Right lobe of liver (tissue), 6 donors: ENCODE measurements around the gene B4GAT1. TPM values are rescaled to one million over a fixed set of nuclear protein-coding genes. Genes with fewer than 3 reads are reported as not detected.

Experiments
- ATAC-seq, 4 donors: fragments of 200-7000 bp; cut with Tn5 transposase; one replicate each; pipeline ENCODE4 v1.9.1; 2020; ENCODE audit warnings: mild to moderate bottlenecking in 4 of 4, moderate library complexity in 4 of 4
- DNase-seq, 3 donors: peaks; one replicate each; pipeline ENCODE4 v3.0.0-alpha.2; 2020
- H3K27ac ChIP-seq, 3 donors: fragments of 200-600 bp; one replicate each; pipeline ENCODE4 v1.8.0; 2022
- H3K27me3 ChIP-seq, 2 donors: fragments of 200-600 bp; one replicate each; pipeline ENCODE4 v1.8.0; 2022
- H3K36me3 ChIP-seq, 4 donors: fragments of 200-600 bp; sonication (generic) in 1 of 4; one replicate each; pipeline versions ENCODE4 v1.5.1 to v1.8.0; 2017 to 2022; ENCODE audit warnings: control low read depth in 1 of 4
- H3K4me1 ChIP-seq, 4 donors: fragments of 200-600 bp; sonication (generic) in 1 of 4; one replicate each; pipeline versions ENCODE4 v1.5.1 to v1.8.0; 2017 to 2022; ENCODE audit warnings: control low read depth in 1 of 4
- H3K4me3 ChIP-seq, 3 donors: fragments of 200-600 bp; one replicate each; pipeline ENCODE4 v1.8.0; 2022
- H3K9me3 ChIP-seq, 4 donors: fragments of 200-600 bp; sonication (generic) in 1 of 4; one replicate each; pipeline versions ENCODE4 v1.5.1 to v1.8.0; 2017 to 2022; ENCODE audit warnings: control low read depth in 1 of 4
- CTCF ChIP-seq, 4 donors: fragments of 200-600 bp in 3 of 4; fragments of 450-650 bp in 1 of 4; IDR thresholded peaks; one replicate each; pipeline versions ENCODE4 v1.5.1 to v1.8.0; 2016 to 2022; ENCODE audit warnings: antibody characterized with exemption in 4 of 4, mild to moderate bottlenecking in 2 of 4
- POLR2A ChIP-seq: fragments of 450-650 bp; IDR thresholded peaks from one replicate; pipeline ENCODE4 v1.6.1; 2017; ENCODE audit warnings: antibody characterized with exemption, mild to moderate bottlenecking
- WGBS: methylation state at CpG from one replicate; pipeline ENCODE4 v1.1.6; 2018; ENCODE audit warnings: low coverage, low lambda C conversion rate; ENCODE audit not compliant: insufficient coverage; ENCODE audit errors: missing lambda C conversion rate; 5-methylcytosine and 5-hydroxymethylcytosine counted together
- intact Hi-C, 2 donors: fragments of 100-400 bp; cut with DNase I; formaldehyde crosslinking; loops; one replicate each; pipeline versions ENCODE4 v1.11.2 to v1.14.1; 2022
- total RNA-seq, 6 experiments: library from RNA; depleted of rRNA in 2 of 6; stranded (reverse); fragments of >200 nt in 2 of 6; fragmentation: NEBNext Ultra II Directional in 3 of 6; extraction: Animal tissue kit (Norgen Biotek cat#: 25700) in 3 of 6; gene quantifications; one replicate each; pipeline versions ENCODE4 v1.1.0 to v1.2.4, GENCODE V29; 2016 to 2023
- donor health status: DM: no; HTN: yes; CAD: no.
- donor health status: DM: no; HTN: no; CAD: no.
- donor health status: DM: no; HTN: no; CAD: no.
- donor health status: DM: no; HTN: yes; CAD: no.
- donor health status: DM: no; HTN: yes; CAD: no.

B4GAT1 gene
- total RNA-seq, 6 experiments from 2014 or later, result 6.3 to 25.4 (median 15.6) TPM

DNA sequence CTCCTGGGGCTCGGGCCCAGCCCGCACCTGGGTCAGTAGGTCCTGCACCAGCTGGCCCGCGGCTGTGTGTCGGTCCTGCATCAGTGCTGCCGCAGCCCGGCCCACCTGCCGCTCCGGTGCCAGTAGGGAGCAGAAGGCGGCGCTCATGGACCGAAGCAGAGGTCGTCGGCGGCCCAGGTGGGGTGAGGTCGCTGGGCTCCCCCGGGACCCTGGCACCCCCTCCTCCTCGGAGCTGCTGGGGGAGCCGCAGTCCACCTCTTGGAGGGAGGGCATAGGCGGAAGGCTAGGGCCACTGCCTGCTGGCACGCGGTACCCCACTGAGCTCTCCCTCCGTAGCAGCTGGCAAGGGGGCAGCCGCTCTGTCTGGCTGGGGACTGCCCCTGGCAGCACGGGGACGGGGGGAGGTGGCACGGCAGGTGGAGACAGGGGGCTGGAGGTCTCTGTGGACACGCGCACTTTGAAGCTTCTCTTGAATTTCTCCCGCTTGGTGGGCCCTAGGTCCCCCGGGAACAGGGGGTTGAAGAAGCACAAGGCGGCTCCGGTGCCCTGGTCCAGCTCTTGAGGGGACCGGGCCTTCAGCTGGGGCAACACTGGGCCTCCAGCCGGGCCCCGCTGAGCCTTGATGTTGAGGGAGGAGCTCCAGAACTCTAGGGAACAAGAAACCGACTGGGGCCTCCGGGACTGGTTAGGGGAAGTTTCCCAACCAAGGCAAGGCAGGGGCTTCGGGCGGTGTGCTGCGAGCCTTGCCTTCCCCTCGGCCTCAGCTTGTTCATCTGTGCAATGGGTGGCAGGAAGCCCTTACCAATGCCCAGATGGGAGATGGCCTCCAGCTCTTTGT, 12.6 kb downstream of the B4GAT1 start:
- Histone ChIP-seq H3K9me3 (no peaks in the 10 kb centered on the region), H3K4me3 (no peak overlapping the region), H3K36me3 (peaks cover 0 to 7% (median 0%) of the 10 kb centered on the region in 4 donors), H3K4me1 (peaks cover 0 to 9% (median 2%) of the 10 kb centered on the region in 4 donors), H3K27ac (no peak overlapping the region), H3K27me3 (no peaks in the 10 kb centered on the region)
- peak in 1 of 3 donors; percentile 51 for DNase-seq
- ATAC-seq, result no peak
- WGBS, result 53% methylated on average over 7 of the region's 42 CpGs
- no peak for TF ChIP-seq CTCF (IDR thresholded peaks at IDR 0.05)
- no peak for TF ChIP-seq POLR2A
- intact Hi-C loops, result no loop called here

- Histone ChIP-seq H3K9me3 (no peaks in the 10 kb centered on the region), H3K27ac (no peak overlapping the region), H3K36me3 (no peaks in the 10 kb centered on the region), H3K4me3 (no peak overlapping the region), H3K27me3 (no peaks in the 10 kb centered on the region), H3K4me1 (peaks cover 0 to 9% (median 2%) of the 10 kb centered on the region in 4 donors)
- ATAC-seq (no peak), DNase-seq (peak in 1 of 3 donors; percentile 47)
- TF ChIP-seq CTCF (IDR thresholded peaks at IDR 0.05) (no peak), POLR2A (no peak)
- 87% methylated on average over 13 of the region's 29 CpGs for WGBS
- intact Hi-C loops, result no loop called here
Observed at GRCh38 chr11:66333896-66334604, 13.4 kb downstream of the B4GAT1 start.

- Histone ChIP-seq H3K4me3 (no peak overlapping the region), H3K9me3 (no peaks in the 10 kb centered on the region), H3K27me3 (no peaks in the 10 kb centered on the region), H3K4me1 (peaks cover 0 to 13% (median 2%) of the 10 kb centered on the region in 4 donors), H3K36me3 (no peaks in the 10 kb centered on the region), H3K27ac (no peak overlapping the region)
- peak in 1 of 3 donors; percentile 38 for DNase-seq
- TF ChIP-seq POLR2A (no peak), CTCF (IDR thresholded peaks at IDR 0.05) (no peak)
- ATAC-seq, result no peak
- WGBS, result 97% methylated on average over 6 of the region's 19 CpGs
- intact Hi-C loops, result no loop called here
Observed at GRCh38 chr11:66333220-66333877, 14.1 kb downstream of the B4GAT1 start.

GRCh38 chr11:66332371-66333219, 14.8 kb downstream of the B4GAT1 start:
- ATAC-seq, result no peak
- no peak for TF ChIP-seq POLR2A
- no peak for TF ChIP-seq CTCF (IDR thresholded peaks at IDR 0.05)
- H3K4me1 ChIP-seq, result peaks cover 0 to 17% (median 2%) of the 10 kb centered on the region in 4 donors
- DNase-seq, result peak in 1 of 3 donors; percentile 46
- H3K4me3 ChIP-seq, result no peak overlapping the region
- H3K36me3 ChIP-seq, result no peaks in the 10 kb centered on the region
- H3K9me3 ChIP-seq, result no peaks in the 10 kb centered on the region
- WGBS, result 69% methylated on average over 13 of the region's 18 CpGs
- H3K27me3 ChIP-seq, result no peaks in the 10 kb centered on the region
- H3K27ac ChIP-seq, result no peak overlapping the region
- intact Hi-C loops, result no loop called here
